Liver (tissue), 3 donors: ENCODE results near the gene NUP214.

ENCODE experiments used
- EGR1 ChIP-seq, 2 donors: IDR thresholded peaks; 2 replicates each; pipeline ENCODE4 v1.6.1; 2016 to 2018; ENCODE audit warnings: antibody characterized with exemption in 2 of 2, low read depth in 2 of 2
- FOXA1 ChIP-seq: IDR thresholded peaks from 2 replicates; pipeline ENCODE4 v1.6.1; 2016; ENCODE audit warnings: antibody characterized with exemption
- FOXA2 ChIP-seq: IDR thresholded peaks from 2 replicates; pipeline ENCODE4 v1.6.1; 2016; ENCODE audit warnings: antibody characterized with exemption
- GABPA ChIP-seq, 2 donors: IDR thresholded peaks in 1 of 2; conservative IDR thresholded peaks in 1 of 2; 2 replicates each; pipeline ENCODE4 v1.6.1; 2016; ENCODE audit warnings: antibody characterized with exemption in 2 of 2, mild to moderate bottlenecking in 1 of 2, moderate library complexity in 1 of 2
- JUND ChIP-seq, 2 donors: IDR thresholded peaks; 2 replicates each; pipeline ENCODE4 v1.6.1; 2016; ENCODE audit warnings: antibody characterized with exemption in 2 of 2
- RAD21 ChIP-seq, 2 donors: IDR thresholded peaks; 2 replicates each; pipeline ENCODE4 v1.6.1; 2016; ENCODE audit warnings: antibody characterized with exemption in 2 of 2, mild to moderate bottlenecking in 2 of 2
- RXRA ChIP-seq, 2 donors: IDR thresholded peaks; 2 replicates each; pipeline ENCODE4 v1.6.1; 2017 to 2018; ENCODE audit warnings: antibody characterized with exemption in 2 of 2, mild to moderate bottlenecking in 1 of 2
- TAF1 ChIP-seq: conservative IDR thresholded peaks from 2 replicates; pipeline ENCODE4 v1.6.1; 2016; ENCODE audit warnings: antibody characterized with exemption, mild to moderate bottlenecking
- YY1 ChIP-seq: IDR thresholded peaks from 2 replicates; pipeline ENCODE4 v1.6.1; 2016; ENCODE audit warnings: antibody characterized with exemption, mild to moderate bottlenecking
- TF ChIP-seq, protein P1 (sequence below): fragments of 150-350 bp; IDR thresholded peaks from 2 replicates; pipeline ENCODE4 v1.5.1; 2017; ENCODE audit warnings: improper control_type of control experiment, low read depth, low read length; ENCODE audit not compliant: missing input control
- TF ChIP-seq, protein P2 (sequence below): IDR thresholded peaks from 2 replicates; pipeline ENCODE4 v1.6.1; 2016; ENCODE audit warnings: antibody characterized with exemption, mild to moderate bottlenecking
- TF ChIP-seq, protein P3 (sequence below): IDR thresholded peaks from 2 replicates; pipeline ENCODE4 v1.6.1; 2016; ENCODE audit warnings: antibody characterized with exemption
- TF ChIP-seq, protein P4 (sequence below): IDR thresholded peaks from 2 replicates; pipeline ENCODE4 v1.6.1; 2016; ENCODE audit warnings: antibody characterized with exemption
- TF ChIP-seq, protein P5 (sequence below): IDR thresholded peaks from 2 replicates; pipeline ENCODE4 v1.6.1; 2016; ENCODE audit warnings: antibody characterized with exemption
- donor health status: healthy.
- donor health status: healthy.

DNA sequence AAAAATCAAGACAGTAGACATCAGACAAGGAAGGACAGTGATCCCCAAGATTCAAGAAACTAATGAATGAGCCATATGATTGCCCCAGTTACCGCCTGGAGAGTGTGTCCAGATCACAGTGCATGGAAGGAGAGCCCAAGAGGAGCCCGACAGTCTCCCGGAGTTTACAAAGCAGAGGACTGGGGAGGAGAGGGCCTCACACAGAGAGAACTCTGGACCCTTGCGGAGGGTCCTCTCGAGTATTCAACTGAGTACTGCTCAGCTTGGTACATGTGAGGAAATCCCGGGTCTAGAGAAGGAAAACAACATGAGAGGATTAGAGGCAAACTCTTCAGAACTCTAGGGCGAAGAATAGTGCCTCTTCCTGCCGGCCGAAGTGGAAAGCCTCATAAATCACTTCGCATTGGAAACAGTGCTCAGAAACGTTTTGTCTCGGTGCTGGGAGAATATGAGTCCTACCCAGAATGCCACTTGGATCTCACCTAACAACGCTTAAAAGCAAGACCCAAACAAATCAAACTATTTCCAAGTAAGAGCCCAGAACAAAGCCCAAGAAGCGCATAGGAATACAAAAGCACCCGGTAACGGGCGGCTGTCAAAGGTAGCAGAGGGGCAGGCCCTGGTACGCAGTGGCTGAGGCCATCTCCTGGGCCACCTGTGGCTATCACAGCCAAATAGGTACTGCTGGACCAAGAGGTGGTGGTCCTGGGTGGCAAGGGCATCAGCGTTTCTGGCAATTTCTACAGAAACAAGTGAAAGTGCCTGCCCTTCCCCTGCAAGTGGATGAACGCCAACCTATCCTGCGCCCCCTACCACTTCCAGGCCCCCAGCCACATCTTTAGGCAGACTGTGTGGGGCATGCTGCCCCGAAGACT is 114.9 kb downstream of the NUP214 start:
- TF ChIP-seq, protein P1, sequence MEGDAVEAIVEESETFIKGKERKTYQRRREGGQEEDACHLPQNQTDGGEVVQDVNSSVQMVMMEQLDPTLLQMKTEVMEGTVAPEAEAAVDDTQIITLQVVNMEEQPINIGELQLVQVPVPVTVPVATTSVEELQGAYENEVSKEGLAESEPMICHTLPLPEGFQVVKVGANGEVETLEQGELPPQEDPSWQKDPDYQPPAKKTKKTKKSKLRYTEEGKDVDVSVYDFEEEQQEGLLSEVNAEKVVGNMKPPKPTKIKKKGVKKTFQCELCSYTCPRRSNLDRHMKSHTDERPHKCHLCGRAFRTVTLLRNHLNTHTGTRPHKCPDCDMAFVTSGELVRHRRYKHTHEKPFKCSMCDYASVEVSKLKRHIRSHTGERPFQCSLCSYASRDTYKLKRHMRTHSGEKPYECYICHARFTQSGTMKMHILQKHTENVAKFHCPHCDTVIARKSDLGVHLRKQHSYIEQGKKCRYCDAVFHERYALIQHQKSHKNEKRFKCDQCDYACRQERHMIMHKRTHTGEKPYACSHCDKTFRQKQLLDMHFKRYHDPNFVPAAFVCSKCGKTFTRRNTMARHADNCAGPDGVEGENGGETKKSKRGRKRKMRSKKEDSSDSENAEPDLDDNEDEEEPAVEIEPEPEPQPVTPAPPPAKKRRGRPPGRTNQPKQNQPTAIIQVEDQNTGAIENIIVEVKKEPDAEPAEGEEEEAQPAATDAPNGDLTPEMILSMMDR: no peak
- TF ChIP-seq, protein P2, sequence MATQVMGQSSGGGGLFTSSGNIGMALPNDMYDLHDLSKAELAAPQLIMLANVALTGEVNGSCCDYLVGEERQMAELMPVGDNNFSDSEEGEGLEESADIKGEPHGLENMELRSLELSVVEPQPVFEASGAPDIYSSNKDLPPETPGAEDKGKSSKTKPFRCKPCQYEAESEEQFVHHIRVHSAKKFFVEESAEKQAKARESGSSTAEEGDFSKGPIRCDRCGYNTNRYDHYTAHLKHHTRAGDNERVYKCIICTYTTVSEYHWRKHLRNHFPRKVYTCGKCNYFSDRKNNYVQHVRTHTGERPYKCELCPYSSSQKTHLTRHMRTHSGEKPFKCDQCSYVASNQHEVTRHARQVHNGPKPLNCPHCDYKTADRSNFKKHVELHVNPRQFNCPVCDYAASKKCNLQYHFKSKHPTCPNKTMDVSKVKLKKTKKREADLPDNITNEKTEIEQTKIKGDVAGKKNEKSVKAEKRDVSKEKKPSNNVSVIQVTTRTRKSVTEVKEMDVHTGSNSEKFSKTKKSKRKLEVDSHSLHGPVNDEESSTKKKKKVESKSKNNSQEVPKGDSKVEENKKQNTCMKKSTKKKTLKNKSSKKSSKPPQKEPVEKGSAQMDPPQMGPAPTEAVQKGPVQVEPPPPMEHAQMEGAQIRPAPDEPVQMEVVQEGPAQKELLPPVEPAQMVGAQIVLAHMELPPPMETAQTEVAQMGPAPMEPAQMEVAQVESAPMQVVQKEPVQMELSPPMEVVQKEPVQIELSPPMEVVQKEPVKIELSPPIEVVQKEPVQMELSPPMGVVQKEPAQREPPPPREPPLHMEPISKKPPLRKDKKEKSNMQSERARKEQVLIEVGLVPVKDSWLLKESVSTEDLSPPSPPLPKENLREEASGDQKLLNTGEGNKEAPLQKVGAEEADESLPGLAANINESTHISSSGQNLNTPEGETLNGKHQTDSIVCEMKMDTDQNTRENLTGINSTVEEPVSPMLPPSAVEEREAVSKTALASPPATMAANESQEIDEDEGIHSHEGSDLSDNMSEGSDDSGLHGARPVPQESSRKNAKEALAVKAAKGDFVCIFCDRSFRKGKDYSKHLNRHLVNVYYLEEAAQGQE: no peak
- no peak for TF ChIP-seq RXRA (IDR thresholded peaks at IDR 0.05)
- no peak for TF ChIP-seq FOXA1
- no peak for TF ChIP-seq RAD21 (IDR thresholded peaks at IDR 0.05)
- no peak for TF ChIP-seq EGR1 (IDR thresholded peaks at IDR 0.05; ENCODE audit: low read depth in 2 of 2)
- no peak for TF ChIP-seq GABPA (IDR thresholded peaks at IDR 0.05 in 1 of 2, conservative IDR thresholded peaks at IDR 0.05 in 1 of 2)
- no peak for TF ChIP-seq YY1
- TF ChIP-seq JUND (IDR thresholded peaks at IDR 0.05): no peak
- TF ChIP-seq FOXA2: no peak
- TF ChIP-seq, protein P3, sequence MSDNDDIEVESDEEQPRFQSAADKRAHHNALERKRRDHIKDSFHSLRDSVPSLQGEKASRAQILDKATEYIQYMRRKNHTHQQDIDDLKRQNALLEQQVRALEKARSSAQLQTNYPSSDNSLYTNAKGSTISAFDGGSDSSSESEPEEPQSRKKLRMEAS: no peak
- TF ChIP-seq, protein P4, sequence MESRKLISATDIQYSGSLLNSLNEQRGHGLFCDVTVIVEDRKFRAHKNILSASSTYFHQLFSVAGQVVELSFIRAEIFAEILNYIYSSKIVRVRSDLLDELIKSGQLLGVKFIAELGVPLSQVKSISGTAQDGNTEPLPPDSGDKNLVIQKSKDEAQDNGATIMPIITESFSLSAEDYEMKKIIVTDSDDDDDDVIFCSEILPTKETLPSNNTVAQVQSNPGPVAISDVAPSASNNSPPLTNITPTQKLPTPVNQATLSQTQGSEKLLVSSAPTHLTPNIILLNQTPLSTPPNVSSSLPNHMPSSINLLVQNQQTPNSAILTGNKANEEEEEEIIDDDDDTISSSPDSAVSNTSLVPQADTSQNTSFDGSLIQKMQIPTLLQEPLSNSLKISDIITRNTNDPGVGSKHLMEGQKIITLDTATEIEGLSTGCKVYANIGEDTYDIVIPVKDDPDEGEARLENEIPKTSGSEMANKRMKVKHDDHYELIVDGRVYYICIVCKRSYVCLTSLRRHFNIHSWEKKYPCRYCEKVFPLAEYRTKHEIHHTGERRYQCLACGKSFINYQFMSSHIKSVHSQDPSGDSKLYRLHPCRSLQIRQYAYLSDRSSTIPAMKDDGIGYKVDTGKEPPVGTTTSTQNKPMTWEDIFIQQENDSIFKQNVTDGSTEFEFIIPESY: no peak
- TF ChIP-seq, protein P5, sequence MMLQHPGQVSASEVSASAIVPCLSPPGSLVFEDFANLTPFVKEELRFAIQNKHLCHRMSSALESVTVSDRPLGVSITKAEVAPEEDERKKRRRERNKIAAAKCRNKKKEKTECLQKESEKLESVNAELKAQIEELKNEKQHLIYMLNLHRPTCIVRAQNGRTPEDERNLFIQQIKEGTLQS: no peak
- TF ChIP-seq TAF1: no peak
